SK-N-SH treated with all-trans-retinoic acid at 6 μM for 48 hours (cell line): Measurements from ENCODE around the gene ABLIM1.

Source experiments
- ATAC-seq: fragments of 200-7000 bp; cut with Tn5 transposase; 3 replicates; pipeline ENCODE4 v1.9.1; 2020; ENCODE audit warnings: mild to moderate bottlenecking, moderate library complexity
- ARNTL ChIP-seq: fragments of 450-650 bp; formaldehyde crosslinking; IDR thresholded peaks from 2 replicates; pipeline ENCODE4 v1.5.0; 2020; ENCODE audit warnings: low read depth, mild to moderate bottlenecking, moderate library complexity, borderline replicate concordance
- BACH2 ChIP-seq: fragments of 250-450 bp; sonication (Bioruptor Pico); IDR thresholded peaks from 2 replicates; pipeline ENCODE4 v1.9.0; 2021; ENCODE audit warnings: mild to moderate bottlenecking, borderline replicate concordance
- GLIS3 ChIP-seq: fragments of 250-450 bp; sonication (Bioruptor Pico); IDR thresholded peaks from 2 replicates; pipeline ENCODE4 v1.5.0; 2020; ENCODE audit warnings: mild to moderate bottlenecking, moderate library complexity
- ISL1 ChIP-seq: fragments of 250-450 bp; sonication (Bioruptor Pico); IDR thresholded peaks from 2 replicates; pipeline ENCODE4 v2.1.2; 2022; ENCODE audit warnings: mild to moderate bottlenecking, moderate library complexity
- OSR1 ChIP-seq: fragments of 250-450 bp; sonication (Bioruptor Pico); IDR thresholded peaks from 2 replicates; pipeline ENCODE4 v1.8.0; 2022; ENCODE audit warnings: moderate library complexity, mild to moderate bottlenecking, inconsistent platforms
- PPARA ChIP-seq: fragments of 250-450 bp; sonication (Bioruptor Pico); IDR thresholded peaks from 2 replicates; pipeline ENCODE4 v1.5.0; 2020; ENCODE audit warnings: mild to moderate bottlenecking, borderline replicate concordance
- RARB ChIP-seq: fragments of 250-450 bp; sonication (Bioruptor Pico); IDR thresholded peaks from 2 replicates; pipeline ENCODE4 v1.8.0; 2021; ENCODE audit warnings: mild to moderate bottlenecking, moderate library complexity
- SNAI2 ChIP-seq: fragments of 250-450 bp; sonication (Bioruptor Pico); IDR thresholded peaks from 2 replicates; pipeline ENCODE4 v1.5.0; 2020; ENCODE audit warnings: mild to moderate bottlenecking, moderate library complexity
- TCF4 ChIP-seq: fragments of 250-450 bp; sonication (Bioruptor Pico); IDR thresholded peaks from 2 replicates; pipeline ENCODE4 v1.8.0; 2021; ENCODE audit warnings: mild to moderate bottlenecking, moderate library complexity, borderline replicate concordance
- TSHZ2 ChIP-seq: fragments of 250-450 bp; sonication (Bioruptor Pico); IDR thresholded peaks from 2 replicates; pipeline ENCODE4 v1.5.0; 2020; ENCODE audit warnings: mild to moderate bottlenecking, moderate library complexity
- ZC3H10 ChIP-seq: fragments of 250-450 bp; sonication (Bioruptor Pico); IDR thresholded peaks from 2 replicates; pipeline ENCODE4 v1.5.1; 2021; ENCODE audit warnings: mild to moderate bottlenecking, moderate library complexity
- ZFP3 ChIP-seq: fragments of 250-450 bp; sonication (Bioruptor Pico); IDR thresholded peaks from 2 replicates; pipeline ENCODE4 v1.5.0; 2020; ENCODE audit warnings: mild to moderate bottlenecking, moderate library complexity
- ZFP30 ChIP-seq: fragments of 450-650 bp; formaldehyde crosslinking; IDR thresholded peaks from 2 replicates; pipeline ENCODE4 v1.5.0; 2022; ENCODE audit warnings: mild to moderate bottlenecking, moderate library complexity
- ZNF565 ChIP-seq: fragments of 450-650 bp; formaldehyde crosslinking; conservative IDR thresholded peaks from 2 replicates; pipeline ENCODE4 v1.5.0; 2020; ENCODE audit warnings: low read depth, mild to moderate bottlenecking, moderate library complexity
- ZNF70 ChIP-seq: fragments of 450-650 bp; formaldehyde crosslinking; IDR thresholded peaks from 2 replicates; pipeline ENCODE4 v1.5.0; 2020; ENCODE audit warnings: mild to moderate bottlenecking, moderate library complexity
- ZNF8 ChIP-seq: fragments of 450-650 bp; formaldehyde crosslinking; IDR thresholded peaks from 2 replicates; pipeline ENCODE4 v1.5.0; 2020; ENCODE audit warnings: mild to moderate bottlenecking, moderate library complexity
- TF ChIP-seq, protein P1 (sequence below): fragments of 250-450 bp; sonication (Bioruptor Pico); IDR thresholded peaks from 2 replicates; pipeline ENCODE4 v1.5.1; 2020; ENCODE audit warnings: low read depth, mild to moderate bottlenecking, moderate library complexity
- TF ChIP-seq, protein P2 (sequence below): fragments of 250-450 bp; sonication (Bioruptor Pico); IDR thresholded peaks from 2 replicates; pipeline ENCODE4 v1.5.1; 2021; ENCODE audit warnings: mild to moderate bottlenecking, moderate library complexity
- TF ChIP-seq, protein P3 (sequence below): fragments of 250-450 bp; sonication (Bioruptor Pico); IDR thresholded peaks from 2 replicates; pipeline ENCODE4 v1.8.0; 2021; ENCODE audit warnings: low read depth, mild to moderate bottlenecking, moderate library complexity, borderline replicate concordance

Gene ABLIM1

DNA sequence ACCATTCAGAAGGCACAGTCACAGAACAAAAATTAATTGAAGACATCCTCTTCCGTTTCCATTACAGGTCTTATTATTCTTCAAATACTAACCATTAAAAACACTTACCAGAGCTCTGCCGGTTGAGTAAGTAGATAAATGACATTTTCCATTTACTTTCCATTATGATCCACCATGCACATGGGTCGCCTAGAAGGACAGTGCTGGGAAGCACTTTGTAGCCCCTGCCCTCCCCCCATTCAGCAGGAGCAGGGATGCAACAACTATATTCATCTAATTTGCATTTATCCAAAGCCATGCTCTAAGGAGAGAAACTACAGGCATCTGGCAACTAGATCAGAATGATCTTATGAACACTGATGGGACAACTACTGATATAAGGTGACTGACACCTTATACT, 177.0 kb downstream of the ABLIM1 start:
- TF ChIP-seq, protein P1, sequence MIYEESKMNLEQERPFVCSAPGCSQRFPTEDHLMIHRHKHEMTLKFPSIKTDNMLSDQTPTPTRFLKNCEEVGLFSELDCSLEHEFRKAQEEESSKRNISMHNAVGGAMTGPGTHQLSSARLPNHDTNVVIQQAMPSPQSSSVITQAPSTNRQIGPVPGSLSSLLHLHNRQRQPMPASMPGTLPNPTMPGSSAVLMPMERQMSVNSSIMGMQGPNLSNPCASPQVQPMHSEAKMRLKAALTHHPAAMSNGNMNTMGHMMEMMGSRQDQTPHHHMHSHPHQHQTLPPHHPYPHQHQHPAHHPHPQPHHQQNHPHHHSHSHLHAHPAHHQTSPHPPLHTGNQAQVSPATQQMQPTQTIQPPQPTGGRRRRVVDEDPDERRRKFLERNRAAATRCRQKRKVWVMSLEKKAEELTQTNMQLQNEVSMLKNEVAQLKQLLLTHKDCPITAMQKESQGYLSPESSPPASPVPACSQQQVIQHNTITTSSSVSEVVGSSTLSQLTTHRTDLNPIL, result no peak
- TF ChIP-seq ISL1 (CRISPR knock-in tag) (peak; percentile 45), ZNF565 (no peak)
- ATAC-seq, result no peak

DNA sequence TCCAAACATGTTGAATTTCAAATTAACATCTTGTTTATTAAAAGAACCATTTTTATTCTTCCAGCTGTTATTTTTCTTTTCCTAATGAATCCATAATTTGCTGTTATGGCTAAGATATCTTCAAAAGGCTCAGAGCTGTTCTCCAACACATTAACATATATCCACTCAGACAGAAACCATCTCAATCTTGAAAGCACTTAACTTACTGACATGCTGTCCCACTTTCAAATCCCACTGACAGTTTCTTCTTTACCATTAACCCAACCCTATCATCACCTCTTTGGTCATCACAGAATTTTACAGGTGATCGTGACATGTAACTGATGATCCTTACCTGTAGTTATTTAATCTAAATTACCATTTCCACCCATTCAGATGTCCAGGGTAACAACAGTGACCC, 178.2 kb downstream of the ABLIM1 start:
- ATAC-seq, result no peak
- TF ChIP-seq BACH2 (CRISPR knock-in tag) (no peak), GLIS3 (CRISPR knock-in tag) (no peak), SNAI2 (CRISPR knock-in tag) (no peak), ZNF70 (CRISPR knock-in tag) (no peak), ZFP3 (no peak)

DNA sequence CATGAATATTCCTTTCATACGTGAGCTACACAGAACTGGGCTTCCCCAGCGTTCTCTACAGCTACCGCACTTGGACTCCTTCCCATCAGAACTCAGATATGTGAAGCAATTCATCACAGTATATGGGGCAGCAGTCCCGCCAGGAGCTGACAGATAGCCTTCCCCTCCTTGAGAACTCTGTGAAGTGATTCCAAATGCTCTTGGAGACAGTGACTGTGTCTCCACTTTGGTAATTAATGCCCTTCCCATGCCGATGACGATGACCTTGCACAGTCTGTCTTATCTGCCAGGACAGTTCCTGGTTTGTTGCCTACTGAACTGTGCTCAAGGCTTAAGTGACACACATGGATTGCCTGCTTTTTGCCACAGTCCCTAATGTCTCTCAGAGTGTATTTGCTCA, 178.8 kb downstream of the ABLIM1 start:
- ATAC-seq, result no peak

GRCh38 chr10:114478281-114478680, 179.8 kb downstream of the ABLIM1 start:
- no peak for ATAC-seq
- TF ChIP-seq PPARA (no peak), SNAI2 (CRISPR knock-in tag) (no peak), ZFP3 (no peak), ZFP30 (CRISPR knock-in tag) (no peak), ZNF8 (no peak), BACH2 (CRISPR knock-in tag) (no peak), ZNF70 (CRISPR knock-in tag) (no peak), RARB (no peak), TCF4 (CRISPR knock-in tag) (no peak), OSR1 (no peak), ARNTL (CRISPR knock-in tag) (no peak)
- TF ChIP-seq, protein P2, sequence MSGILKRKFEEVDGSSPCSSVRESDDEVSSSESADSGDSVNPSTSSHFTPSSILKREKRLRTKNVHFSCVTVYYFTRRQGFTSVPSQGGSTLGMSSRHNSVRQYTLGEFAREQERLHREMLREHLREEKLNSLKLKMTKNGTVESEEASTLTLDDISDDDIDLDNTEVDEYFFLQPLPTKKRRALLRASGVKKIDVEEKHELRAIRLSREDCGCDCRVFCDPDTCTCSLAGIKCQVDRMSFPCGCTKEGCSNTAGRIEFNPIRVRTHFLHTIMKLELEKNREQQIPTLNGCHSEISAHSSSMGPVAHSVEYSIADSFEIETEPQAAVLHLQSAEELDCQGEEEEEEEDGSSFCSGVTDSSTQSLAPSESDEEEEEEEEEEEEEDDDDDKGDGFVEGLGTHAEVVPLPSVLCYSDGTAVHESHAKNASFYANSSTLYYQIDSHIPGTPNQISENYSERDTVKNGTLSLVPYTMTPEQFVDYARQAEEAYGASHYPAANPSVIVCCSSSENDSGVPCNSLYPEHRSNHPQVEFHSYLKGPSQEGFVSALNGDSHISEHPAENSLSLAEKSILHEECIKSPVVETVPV, result no peak
- TF ChIP-seq, protein P3, sequence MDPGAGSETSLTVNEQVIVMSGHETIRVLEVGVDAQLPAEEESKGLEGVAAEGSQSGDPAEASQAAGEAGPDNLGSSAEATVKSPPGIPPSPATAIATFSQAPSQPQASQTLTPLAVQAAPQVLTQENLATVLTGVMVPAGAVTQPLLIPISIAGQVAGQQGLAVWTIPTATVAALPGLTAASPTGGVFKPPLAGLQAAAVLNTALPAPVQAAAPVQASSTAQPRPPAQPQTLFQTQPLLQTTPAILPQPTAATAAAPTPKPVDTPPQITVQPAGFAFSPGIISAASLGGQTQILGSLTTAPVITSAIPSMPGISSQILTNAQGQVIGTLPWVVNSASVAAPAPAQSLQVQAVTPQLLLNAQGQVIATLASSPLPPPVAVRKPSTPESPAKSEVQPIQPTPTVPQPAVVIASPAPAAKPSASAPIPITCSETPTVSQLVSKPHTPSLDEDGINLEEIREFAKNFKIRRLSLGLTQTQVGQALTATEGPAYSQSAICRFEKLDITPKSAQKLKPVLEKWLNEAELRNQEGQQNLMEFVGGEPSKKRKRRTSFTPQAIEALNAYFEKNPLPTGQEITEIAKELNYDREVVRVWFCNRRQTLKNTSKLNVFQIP (CRISPR knock-in tag), result no peak
- TF ChIP-seq, protein P1, result no peak

More for the DNA sequence above, 178.8 kb downstream of the ABLIM1 start:
- TF ChIP-seq, protein P1, result peak; percentile 49; the same call in 1 of the 2 replicates
- TF ChIP-seq ZFP3 (peak; percentile 65; the same call in 1 of the 2 replicates), GLIS3 (CRISPR knock-in tag) (0 out of 2 replicates have a peak, but pooled peaks have one; percentile 50), SNAI2 (CRISPR knock-in tag) (peak; percentile 55; the same call in 1 of the 2 replicates), TSHZ2 (CRISPR knock-in tag) (peak; percentile 75), TCF4 (CRISPR knock-in tag) (peak; percentile 37; the same call in 1 of the 2 replicates), RARB (no peak), ISL1 (CRISPR knock-in tag) (peak; percentile 90), ZC3H10 (no peak)
- TF ChIP-seq, protein P2, result no peak
